AG10803 (cell line): ENCODE measurements around the gene VBP1.
A peak's percentile ranks its signal among the peaks of the same experiment; 100 is the strongest.
"Not testable (repeated sequence)": the region's sequence is repeated elsewhere in the genome, so short reads cannot be mapped to it uniquely, and the experiment has no call there.

ENCODE experiments used
- DNase-seq: peaks from one replicate; pipeline ENCODE4 v3.0.0; 2010; ENCODE audit warnings: low read depth
- H3K4me3 ChIP-seq: 2 replicates; pipeline ENCODE4 v1.5.1; 2011; ENCODE audit warnings: mild to moderate bottlenecking, low read length, control low read depth
- CTCF ChIP-seq: conservative IDR thresholded peaks from 2 replicates; pipeline ENCODE4 v1.5.1; 2011; ENCODE audit warnings: mild to moderate bottlenecking, low read length, control low read depth, inconsistent platforms

The VBP1 gene

GRCh38 chrX:155262970-155263754, 46.9 kb downstream of the VBP1 start:
- no peak overlapping the region for H3K4me3 ChIP-seq
- no peak for TF ChIP-seq CTCF
- no peak for DNase-seq

GRCh38 chrX:155263854-155264628, 47.8 kb downstream of the VBP1 start, which contains the start of gene RAB39B:
TSS of gene RAB39B (minus strand) at chrX:155264491. CDS start at chrX:155264288, 203 bp downstream.
- no peak for TF ChIP-seq CTCF
- DNase-seq = peak; percentile 48
- H3K4me3 ChIP-seq = peak within 1 kb of the TSS; percentile 41

DNA sequence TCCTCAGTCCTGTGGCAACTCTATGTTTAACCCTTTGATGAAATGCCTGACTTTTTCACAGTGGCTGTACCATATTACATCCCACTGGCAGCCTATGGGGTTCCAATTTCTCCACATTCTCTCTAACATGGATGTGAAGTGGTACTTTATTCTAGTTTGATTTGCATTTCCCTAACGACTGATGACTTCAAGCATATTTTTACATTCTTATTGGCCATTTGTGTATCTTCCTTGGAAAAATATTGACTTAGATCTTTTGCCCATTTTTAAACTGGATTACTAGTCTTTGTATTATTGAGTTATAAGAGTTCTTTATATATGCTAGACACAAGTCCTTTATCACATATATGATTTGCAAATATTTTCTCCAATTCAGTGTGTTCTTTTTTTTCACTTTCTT, 50.2 kb downstream of the VBP1 start:
- no peak for TF ChIP-seq CTCF
- H3K4me3 ChIP-seq = no peak overlapping the region
- DNase-seq = no peak

- H3K4me3 ChIP-seq, DNase-seq: not testable (repeated sequence)
Measured at GRCh38 chrX:155267995-155268394, 51.7 kb downstream of the VBP1 start.

DNA sequence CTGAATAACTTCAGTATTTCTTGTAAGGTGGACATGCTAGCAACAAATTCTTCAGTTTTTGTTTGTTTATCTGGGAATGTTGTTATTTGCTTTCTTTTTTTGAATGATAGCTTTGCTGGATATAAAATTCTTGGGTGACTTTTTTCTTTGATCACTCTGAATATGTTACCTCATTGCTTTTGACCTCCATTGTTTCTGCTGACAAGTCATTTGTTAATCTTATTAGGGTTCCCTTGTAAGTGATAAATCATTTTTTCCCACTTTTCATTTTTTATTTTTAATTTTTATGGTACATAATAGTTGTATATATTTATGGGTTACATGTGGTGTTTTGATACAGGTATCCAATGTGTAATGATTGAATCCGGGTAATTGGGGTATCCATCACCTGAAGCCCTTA, 54.7 kb downstream of the VBP1 start:
- no peak for TF ChIP-seq CTCF
- DNase-seq = no peak

GRCh38 chrX:155279873-155280272, 63.6 kb downstream of the VBP1 start:
- no peak for DNase-seq
- H3K4me3 ChIP-seq = no peak overlapping the region
- no peak for TF ChIP-seq CTCF

More for the DNA sequence above, 54.7 kb downstream of the VBP1 start:
- H3K4me3 ChIP-seq = no peak overlapping the region
